A673 (cell line): ENCODE data around the gene DNAI1.

Experiments used
- CTCF ChIP-seq: fragments of 300-800, 200-600 bp; sonication (generic); conservative IDR thresholded peaks from 2 replicates; pipeline ENCODE4 v1.5.1; 2017; ENCODE audit warnings: low read depth, mild to moderate bottlenecking, antibody characterized with exemption, low read length, moderate library complexity, mixed read lengths
- EZH2 ChIP-seq: fragments of 200-600 bp; sonication (generic); IDR thresholded peaks from 2 replicates; pipeline ENCODE4 v1.6.1; 2017; ENCODE audit warnings: borderline replicate concordance, low read depth, mild to moderate bottlenecking, mixed read lengths, antibody characterized with exemption, low read length; ENCODE audit not compliant: poor library complexity, severe bottlenecking

DNA sequence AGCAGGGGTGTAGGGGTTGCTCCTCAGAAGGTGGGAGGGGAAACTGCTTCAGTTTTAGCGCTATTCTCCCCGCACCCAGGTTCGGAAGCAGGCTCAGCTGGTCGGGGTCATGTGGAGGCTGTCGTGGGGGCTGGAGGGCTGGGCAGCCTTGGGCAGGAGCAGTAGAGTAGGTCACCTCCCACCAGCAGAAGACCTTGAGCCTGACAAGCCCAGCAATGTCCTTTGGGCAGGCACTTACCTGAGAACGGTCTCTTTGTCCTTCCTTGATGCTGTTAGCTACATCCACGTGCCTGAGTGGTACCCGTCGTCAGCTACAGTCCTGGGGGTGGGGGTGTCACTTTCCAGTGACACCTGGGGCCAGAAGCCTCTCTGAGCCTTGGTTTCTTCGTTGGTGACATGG lies 43.9 kb downstream of the DNAI1 start:
- TF ChIP-seq CTCF (no peak), EZH2 (no peak)
